MM.1S (cell line): Measurements from ENCODE around the gene ZFAND2A.

Experiments
- CTCF ChIP-seq: fragments of 300-600 bp; sonication (generic); IDR thresholded peaks from 2 replicates; pipeline ENCODE4 v1.5.1; 2016; ENCODE audit warnings: antibody characterized with exemption, low read length, mixed read lengths
- EZH2phosphoT487 ChIP-seq: fragments of 300-600 bp; sonication (generic); IDR thresholded peaks from 2 replicates; pipeline ENCODE4 v1.6.1; 2018; ENCODE audit warnings: antibody characterized with exemption, low read length

DNA sequence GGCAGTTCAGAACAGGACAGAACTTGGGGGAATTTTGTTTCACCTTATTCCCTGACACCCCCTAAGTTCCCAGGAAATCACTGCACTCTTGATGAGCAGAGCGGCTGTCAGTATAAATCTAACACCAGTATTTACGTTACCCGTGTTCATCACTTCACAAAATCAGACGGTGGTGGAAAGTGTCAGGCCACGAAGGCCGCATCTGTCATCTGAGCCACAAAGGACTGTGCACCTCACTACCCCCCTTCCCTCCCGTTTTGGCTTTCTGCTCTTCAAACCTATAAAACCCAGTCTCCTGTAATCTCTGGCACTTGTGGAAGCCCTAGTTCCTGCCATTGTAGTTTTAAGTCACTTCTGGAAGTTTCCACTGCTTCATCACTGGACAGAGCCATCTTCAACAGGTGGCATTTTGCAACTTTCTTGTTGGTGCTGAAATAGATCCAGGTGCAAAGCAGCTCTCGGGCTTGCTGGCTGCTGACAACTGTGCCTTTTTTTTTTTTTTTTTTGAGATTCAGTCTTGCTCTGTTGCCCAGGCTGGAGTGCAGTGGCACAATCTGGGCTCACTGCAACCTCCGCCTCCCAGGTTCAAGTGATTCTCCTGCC is 9.5 kb downstream of the ZFAND2A start:
- TF ChIP-seq CTCF (no peak), EZH2phosphoT487 (no peak)
